Measurements from ENCODE around the gene MAPKAPK3.

The MAPKAPK3 gene

GRCh38 chr3:50617096-50617791 is at the start of gene MAPKAPK3:
Gene MAPKAPK3, plus strand, starts transcription at chr3:50617151. Its CDS starts 415 bp downstream, at chr3:50617566.
- no peak for DNase-seq (ENCODE audit: low read depth in 3 of 3)

- peak; percentile 86 to 97 (median 89) for DNase-seq (ENCODE audit: low read depth in 3 of 3)
Measured at GRCh38 chr3:50567386-50568167, 49.4 kb upstream of the MAPKAPK3 start, which contains the start of gene C3orf18. Gene C3orf18, minus strand, starts transcription at chr3:50567747. Its CDS starts 2,048 bp downstream, at chr3:50565699.

- peak; percentile 91 to 96 (median 92) for DNase-seq (ENCODE audit: low read depth in 3 of 3)
Measured at GRCh38 chr3:50568947-50569749, 47.8 kb upstream of the MAPKAPK3 start, which contains the start of gene HEMK1. Gene HEMK1, plus strand, starts transcription at chr3:50569522. Its CDS starts 1,583 bp downstream, at chr3:50571105.

- no peak for DNase-seq (ENCODE audit: low read depth in 3 of 3)
Measured at GRCh38 chr3:50570508-50571279, 46.3 kb upstream of the MAPKAPK3 start.

GRCh38 chr3:50571486-50571885 is 45.5 kb upstream of the MAPKAPK3 start:
- DNase-seq (ENCODE audit: low read depth in 3 of 3): no peak

GRCh38 chr3:50572158-50572557 is 44.8 kb upstream of the MAPKAPK3 start:
- DNase-seq (ENCODE audit: low read depth in 3 of 3): peak; percentile 68 to 82 (median 70)

GRCh38 chr3:50572801-50573371 is 44.1 kb upstream of the MAPKAPK3 start:
- peak in 1 of 3 experiments; percentile 49 for DNase-seq (ENCODE audit: low read depth in 3 of 3)

- DNase-seq (ENCODE audit: low read depth in 3 of 3): peak; percentile 42 to 79 (median 47)
Measured at GRCh38 chr3:50573566-50574443, 43.1 kb upstream of the MAPKAPK3 start.

- DNase-seq (ENCODE audit: low read depth in 3 of 3): peak in 1 of 3 experiments; percentile 42
Measured at GRCh38 chr3:50574444-50574831, 42.5 kb upstream of the MAPKAPK3 start.

GRCh38 chr3:50575372-50575771 is 41.6 kb upstream of the MAPKAPK3 start:
- no peak for DNase-seq (ENCODE audit: low read depth in 3 of 3)

GRCh38 chr3:50577348-50577747 is 39.6 kb upstream of the MAPKAPK3 start:
- no peak for DNase-seq (ENCODE audit: low read depth in 3 of 3)

GRCh38 chr3:50580683-50581458 is 36.1 kb upstream of the MAPKAPK3 start:
- DNase-seq (ENCODE audit: low read depth in 3 of 3): no peak

- DNase-seq (ENCODE audit: low read depth in 3 of 3): no peak
Measured at GRCh38 chr3:50581459-50581842, 35.5 kb upstream of the MAPKAPK3 start.

GRCh38 chr3:50582083-50582482 is 34.9 kb upstream of the MAPKAPK3 start:
- no peak for DNase-seq (ENCODE audit: low read depth in 3 of 3)

- DNase-seq (ENCODE audit: low read depth in 3 of 3): no peak
Measured at GRCh38 chr3:50583897-50584296, 33.1 kb upstream of the MAPKAPK3 start.

- no peak for DNase-seq (ENCODE audit: low read depth in 3 of 3)
Measured at GRCh38 chr3:50584391-50584790, 32.6 kb upstream of the MAPKAPK3 start.

- DNase-seq (ENCODE audit: low read depth in 3 of 3): peak in 1 of 3 experiments; percentile 69
Measured at GRCh38 chr3:50585919-50586762, 30.8 kb upstream of the MAPKAPK3 start.

GRCh38 chr3:50586763-50587070 is 30.2 kb upstream of the MAPKAPK3 start:
- no peak for DNase-seq (ENCODE audit: low read depth in 3 of 3)

Data from stimulated activated CD4-positive, alpha-beta T cell treated with anti-CD3 and anti-CD28 coated beads, TNF-alpha, amount 100 ng/mL, for 24 hours (primary cell).